H1 (cell line): Measurements from ENCODE around the gene PRRT1B. TPM values are rescaled to one million over a fixed set of nuclear protein-coding genes. Genes with fewer than 3 reads are reported as not detected.

Source experiments
- CTCF ChIA-PET: fragments of 300-600 bp; sonication (Branson Sonifier 250); formaldehyde crosslinking; loops from one replicate; lab custom pipeline; 2021; ENCODE audit not compliant: partially characterized antibody; lab: Charles Lee
- POLR2A ChIA-PET: fragments of 300-600 bp; sonication (Branson Sonifier 250); formaldehyde crosslinking; loops from one replicate; lab custom pipeline; 2021; ENCODE audit warnings: inconsistent platforms; ENCODE audit not compliant: partially characterized antibody; lab: Charles Lee
- DNase-seq, 2 experiments: peaks; one replicate each; pipeline versions ENCODE4 v3.0.0 to v3.0.0-alpha.2; 2010 to 2022; ENCODE audit warnings: low spot score in 2 of 2, low read depth in 1 of 2, mixed read lengths in 1 of 2
- FAIRE-seq: peaks from 2 replicates; lab custom pipeline; 2011; peaks lifted over from hg19 to GRCh38; lab: Jason Lieb, UNC
- H2AFZ ChIP-seq: 2 replicates; pipeline ENCODE4 v1.8.1; 2012; ENCODE audit warnings: low read length, inconsistent platforms
- H2AK5ac ChIP-seq: 2 replicates; pipeline ENCODE4 v1.6.1; 2013; ENCODE audit warnings: low read depth, low read length
- H2BK120ac ChIP-seq: replicated peaks from 2 replicates; pipeline ENCODE3; 2013; ENCODE audit warnings: low read depth, low read length, inconsistent platforms
- H2BK12ac ChIP-seq: 2 replicates; pipeline ENCODE4 v1.6.1; 2013; ENCODE audit warnings: low read depth, low read length
- H2BK15ac ChIP-seq: 2 replicates; pipeline ENCODE4 v1.6.1; 2013; ENCODE audit warnings: low read length
- H2BK20ac ChIP-seq: 2 replicates; pipeline ENCODE4 v1.6.1; 2013; ENCODE audit warnings: low read length
- H2BK5ac ChIP-seq: 2 replicates; pipeline ENCODE4 v1.6.1; 2013; ENCODE audit warnings: low read depth, low read length
- H3K14ac ChIP-seq: 2 replicates; pipeline ENCODE4 v1.6.1; 2013; ENCODE audit warnings: inconsistent platforms; ENCODE audit not compliant: insufficient read length
- H3K18ac ChIP-seq: 2 replicates; pipeline ENCODE4 v1.6.1; 2013; ENCODE audit warnings: low read length; ENCODE audit errors: extremely low read depth
- H3K23ac ChIP-seq: 2 replicates; pipeline ENCODE4 v1.6.1; 2013; ENCODE audit warnings: inconsistent platforms; ENCODE audit not compliant: insufficient read length
- H3K23me2 ChIP-seq: 2 replicates; pipeline ENCODE4 v1.6.1; 2013; ENCODE audit warnings: low read depth, low read length
- H3K27ac ChIP-seq: 2 replicates; pipeline ENCODE4 v1.6.1; 2011; ENCODE audit warnings: low read depth, low read length, inconsistent platforms
- H3K27me3 ChIP-seq, 4 experiments: replicated peaks in 1 of 4; 1 replicate in 1 of 4; 2 replicates in 3 of 4; pipeline versions ENCODE4 v1.6.1 to v1.8.1; 2011 to 2013; ENCODE audit warnings: low read length in 3 of 4, mild to moderate bottlenecking in 3 of 4, inconsistent platforms in 2 of 4, mixed read lengths in 2 of 4, moderate library complexity in 1 of 4; ENCODE audit not compliant: control insufficient read depth in 3 of 4, insufficient read depth in 3 of 4; ENCODE audit errors: extremely low read depth in 1 of 4
- H3K36me3 ChIP-seq, 4 experiments: 2 replicates each; pipeline versions ENCODE4 v1.6.1 to v1.8.1; 2011 to 2013; ENCODE audit warnings: mild to moderate bottlenecking in 4 of 4, low read length in 3 of 4, moderate library complexity in 2 of 4, control low read depth in 1 of 4, inconsistent platforms in 1 of 4; ENCODE audit not compliant: insufficient read depth in 4 of 4, control insufficient read depth in 2 of 4
- H3K4ac ChIP-seq: replicated peaks from 2 replicates; pipeline ENCODE3; 2013; ENCODE audit warnings: low read length, low read depth, mixed read lengths, inconsistent platforms; ENCODE audit not compliant: insufficient read length
- H3K4me1 ChIP-seq, 4 experiments: replicated peaks in 1 of 4; 1 replicate in 1 of 4; 2 replicates in 3 of 4; pipeline versions ENCODE4 v1.6.1 to v1.8.1; 2011 to 2013; ENCODE audit warnings: low read length in 3 of 4, inconsistent platforms in 2 of 4, mixed read lengths in 1 of 4; ENCODE audit not compliant: insufficient read depth in 4 of 4, control insufficient read depth in 3 of 4
- H3K4me2 ChIP-seq, 2 experiments: 2 replicates each; pipeline versions ENCODE4 v1.6.1 to v1.8.1; 2011 to 2013; ENCODE audit warnings: low read depth in 2 of 2, low read length in 2 of 2, control low read depth in 1 of 2, inconsistent platforms in 1 of 2, mild to moderate bottlenecking in 1 of 2; ENCODE audit not compliant: insufficient read depth in 1 of 2
- H3K4me3 ChIP-seq, 4 experiments: fragments of 200-600, 300-600 bp in 1 of 4; sonication (generic), shearing (Covaris generic), sonication (Bioruptor Twin) in 1 of 4; 2 replicates each; pipeline versions ENCODE4 v1.5.1 to v1.8.1; 2011 to 2016; ENCODE audit warnings: low read length in 4 of 4, low read depth in 3 of 4, control low read depth in 2 of 4, inconsistent platforms in 2 of 4, mild to moderate bottlenecking in 2 of 4, mixed read lengths in 1 of 4, moderate library complexity in 1 of 4; ENCODE audit not compliant: insufficient read depth in 2 of 4; ENCODE audit errors: extremely low read depth in 1 of 4
- H3K56ac ChIP-seq: replicated peaks from 2 replicates; pipeline ENCODE3; 2013; ENCODE audit warnings: low read depth, mild to moderate bottlenecking, mixed read lengths, low read length, inconsistent platforms; ENCODE audit not compliant: insufficient read length
- H3K79me1 ChIP-seq: 2 replicates; pipeline ENCODE4 v1.6.1; 2013; ENCODE audit warnings: low read depth, low read length, control low read depth
- H3K79me2 ChIP-seq, 2 experiments: 2 replicates each; pipeline versions ENCODE4 v1.6.1 to v1.8.1; 2012 to 2013; ENCODE audit warnings: low read length in 2 of 2, mild to moderate bottlenecking in 2 of 2, inconsistent platforms in 1 of 2; ENCODE audit not compliant: insufficient read depth in 2 of 2, control insufficient read depth in 1 of 2
- H3K9ac ChIP-seq, 4 experiments: replicated peaks in 1 of 4; 1 replicate in 1 of 4; 2 replicates in 3 of 4; pipeline versions ENCODE4 v1.6.1 to v1.8.1; 2011 to 2013; ENCODE audit warnings: low read depth in 3 of 4, low read length in 3 of 4, control low read depth in 2 of 4, mild to moderate bottlenecking in 2 of 4, moderate library complexity in 2 of 4, inconsistent platforms in 1 of 4; ENCODE audit errors: extremely low read depth in 1 of 4
- H3K9me3 ChIP-seq, 2 experiments: 2 replicates each; pipeline versions ENCODE4 v1.6.1 to v1.8.1; 2012 to 2013; ENCODE audit warnings: mild to moderate bottlenecking in 2 of 2, moderate library complexity in 2 of 2, control low read depth in 1 of 2, inconsistent platforms in 1 of 2, low read depth in 1 of 2, low read length in 1 of 2, mixed read lengths in 1 of 2; ENCODE audit not compliant: insufficient read depth in 2 of 2
- H4K20me1 ChIP-seq, 2 experiments: replicated peaks in 1 of 2; 2 replicates each; pipeline versions ENCODE3 to v1.8.1; 2011 to 2013; ENCODE audit warnings: inconsistent platforms in 2 of 2, low read length in 2 of 2, mild to moderate bottlenecking in 1 of 2; ENCODE audit not compliant: insufficient read depth in 2 of 2, control insufficient read depth in 1 of 2
- H4K5ac ChIP-seq: 2 replicates; pipeline ENCODE4 v1.6.1; 2013; ENCODE audit warnings: low read length, low read depth, mixed read lengths, inconsistent platforms; ENCODE audit not compliant: insufficient read length
- H4K8ac ChIP-seq: 2 replicates; pipeline ENCODE4 v1.8.0; 2013; ENCODE audit warnings: mild to moderate bottlenecking, moderate library complexity, low read length, inconsistent platforms; ENCODE audit not compliant: insufficient read depth; ENCODE audit errors: extremely low read depth
- H4K91ac ChIP-seq: replicated peaks from 2 replicates; pipeline ENCODE3; 2013; ENCODE audit warnings: low read length, mixed read lengths, inconsistent platforms; ENCODE audit not compliant: insufficient read length
- ATF3 ChIP-seq: IDR thresholded peaks from 2 replicates; pipeline ENCODE4 v1.6.1; 2011; ENCODE audit warnings: low read depth, mild to moderate bottlenecking, low read length; ENCODE audit not compliant: insufficient read depth
- BACH1 ChIP-seq: IDR thresholded peaks from 2 replicates; pipeline ENCODE4 v1.6.1; 2012; ENCODE audit warnings: low read length, improper control_type of control experiment
- CHD2 ChIP-seq: IDR thresholded peaks from 2 replicates; pipeline ENCODE4 v1.6.1; 2012; ENCODE audit warnings: low read length, improper control_type of control experiment
- CREB1 ChIP-seq: IDR thresholded peaks from 2 replicates; pipeline ENCODE4 v1.6.1; 2012; ENCODE audit warnings: inconsistent platforms
- CTCF ChIP-seq, 3 experiments: IDR thresholded peaks; 1 replicate in 2 of 3; 2 replicates in 1 of 3; pipeline versions ENCODE4 v1.5.1 to v1.6.1; 2011; ENCODE audit warnings: low read length in 3 of 3, mild to moderate bottlenecking in 3 of 3, inconsistent platforms in 2 of 3, low read depth in 1 of 3, moderate library complexity in 1 of 3; ENCODE audit not compliant: insufficient read depth in 1 of 3; ENCODE audit errors: control extremely low read depth in 1 of 3
- EGR1 ChIP-seq: IDR thresholded peaks from 2 replicates; pipeline ENCODE4 v1.6.1; 2011; ENCODE audit warnings: low read depth, low read length, borderline replicate concordance
- FOSL1 ChIP-seq: IDR thresholded peaks from 2 replicates; pipeline ENCODE4 v1.6.1; 2011; ENCODE audit warnings: mild to moderate bottlenecking, low read depth, low read length, moderate library complexity; ENCODE audit not compliant: insufficient read depth
- NRF1 ChIP-seq: IDR thresholded peaks from 2 replicates; pipeline ENCODE4 v1.6.1; 2011; ENCODE audit warnings: mild to moderate bottlenecking, low read depth, low read length, improper control_type of control experiment
- PHF8 ChIP-seq: fragments of 200-600 bp; sonication (generic); conservative IDR thresholded peaks from 2 replicates; pipeline ENCODE4 v1.7.1; 2012; ENCODE audit warnings: low read depth, mild to moderate bottlenecking, inconsistent platforms, low read length, moderate library complexity
- TAF1 ChIP-seq: IDR thresholded peaks from 2 replicates; pipeline ENCODE4 v1.6.1; 2011; ENCODE audit warnings: mild to moderate bottlenecking, low read depth, low read length
- TCF12 ChIP-seq: IDR thresholded peaks from 2 replicates; pipeline ENCODE4 v1.6.1; 2011; ENCODE audit warnings: low read depth, mild to moderate bottlenecking, low read length
- WGBS, 2 experiments: shearing (Covaris generic) in 1 of 2; methylation state at CpG; one replicate each; pipeline versions ENCODE4 v1.1.6 to v1.1.7; 2013 to 2015; ENCODE audit warnings: low lambda C conversion rate in 2 of 2, mixed read lengths in 2 of 2, inconsistent platforms in 1 of 2, low coverage in 1 of 2, missing lambda C conversion rate in 1 of 2; ENCODE audit not compliant: insufficient replicate concordance in 2 of 2, insufficient coverage in 1 of 2, insufficient read length in 1 of 2; ENCODE audit errors: extremely low coverage in 1 of 2, missing lambda C conversion rate in 1 of 2; 5-methylcytosine and 5-hydroxymethylcytosine counted together
- polyA plus RNA-seq, 7 experiments: library from polyadenylated mRNA; depleted of rRNA in 3 of 7; stranded (reverse) in 5 of 7; unstranded in 2 of 7; fragments of >200 nt in 5 of 7; fragments of 200-250 nt in 2 of 7; gene quantifications; 1 replicate in 5 of 7; 2 replicates in 1 of 7; 4 replicates in 1 of 7; pipeline versions ENCODE4 v1.2.1 to v1.2.3, GENCODE V29; 2011 to 2013; ENCODE audit warnings: missing spikeins in 2 of 7, mixed read lengths in 2 of 7
- total RNA-seq: library from RNA; stranded (reverse); fragmentation: NEBNext Ultra II Directional; extraction: Animal tissue kit (Norgen Biotek cat#: 25700); gene quantifications from 2 replicates; pipeline ENCODE4 v1.2.1, GENCODE V29; 2021

The PRRT1B gene
- total and polyA plus RNA-seq, 2 of the 8 experiments (the other 6 are each of a cell fraction or from before 2014, with no cell fraction given) = 0.30 to 1.2 TPM

- no peak overlapping the region for H2BK20ac ChIP-seq
- H3K14ac ChIP-seq = no peak overlapping the region
- no peak overlapping the region for H3K4ac ChIP-seq
- no peak overlapping the region for H2AFZ ChIP-seq
- H3K4me3 ChIP-seq = no peak overlapping the region
- no peak overlapping the region for H3K9ac ChIP-seq
- H2AK5ac ChIP-seq = no peak overlapping the region
- H2BK5ac ChIP-seq = no peak overlapping the region
- no peak overlapping the region for H4K5ac ChIP-seq
- no peak overlapping the region for H3K56ac ChIP-seq
- H3K79me1 ChIP-seq = 0 out of 2 replicates have a peak, but pooled peaks cover 4% of the 10 kb centered on the region
- WGBS, 2 experiments = 93% methylated on average over 7 of the region's 7 CpGs; no CpG with 5 or more reads in 1 of the 2 experiments
- no peaks in the 10 kb centered on the region for H3K27me3 ChIP-seq
- POLR2A ChIA-PET = interaction anchor here (0.6 to 5.0 kb wide), 4 partner anchors 10 to 203 kb away, joined by 3 to 22 read pairs (median 8); no protein-coding TSS in a partner anchor
- H3K18ac ChIP-seq = no peak overlapping the region
- H3K4me2 ChIP-seq = no peak overlapping the region
- DNase-seq = no peak
- peaks cover 5% of the 10 kb centered on the region; the same call in 1 of the 2 replicates for H3K23me2 ChIP-seq
- H3K4me1 ChIP-seq = peaks cover 0 to 8% (median 4%) of the 10 kb centered on the region in 4 experiments; a peak in 6 of 7 replicates
- CTCF ChIA-PET = interaction anchor here (0.8 to 1.4 kb wide), 3 partner anchors 193 to 215 kb away, joined by 3 to 4 read pairs (median 3); no protein-coding TSS in a partner anchor
- no peak overlapping the region for H3K27ac ChIP-seq
- H2BK15ac ChIP-seq = no peak overlapping the region
- H2BK120ac ChIP-seq = no peak overlapping the region
- peaks cover 0 to 6% of the 10 kb centered on the region in 2 experiments; a peak in 1 of 4 replicates for H3K79me2 ChIP-seq
- peaks cover 3 to 6% of the 10 kb centered on the region in 2 experiments for H4K20me1 ChIP-seq
- FAIRE-seq = no peak
- H4K8ac ChIP-seq = no peak overlapping the region
- H3K36me3 ChIP-seq = peaks cover 14 to 47% (median 36%) of the 10 kb centered on the region in 4 experiments; a peak in 7 of 8 replicates
- no peak overlapping the region for H4K91ac ChIP-seq
- H3K9me3 ChIP-seq = no peaks in the 10 kb centered on the region
- no peak overlapping the region for H3K23ac ChIP-seq
- H2BK12ac ChIP-seq = no peak overlapping the region
- no peak for TF ChIP-seq FOSL1
- no peak for TF ChIP-seq PHF8
- TF ChIP-seq NRF1 = no peak
- TF ChIP-seq TAF1 = no peak
- TF ChIP-seq TCF12 = no peak
- no peak for TF ChIP-seq EGR1
- no peak for TF ChIP-seq CTCF (IDR thresholded peaks at IDR 0.05; ENCODE audit: control extremely low read depth in 1 of 3, insufficient read depth in 1 of 3, low read depth in 1 of 3, low read length in 3 of 3)
- TF ChIP-seq CREB1 = no peak
- no peak for TF ChIP-seq BACH1
- no peak for TF ChIP-seq CHD2
- no peak for TF ChIP-seq ATF3
These were observed 17.1 kb upstream of the PRRT1B start for GRCh38 chr9:131528186-131528585.
